GM06990 (cell line): Measurements from ENCODE around the gene MPP3.

Source experiments
- DNase-seq: peaks from one replicate; pipeline ENCODE4 v3.0.0-alpha.2; 2011; ENCODE audit not compliant: insufficient read length; ENCODE audit errors: extremely low read depth
- H3K27me3 ChIP-seq: replicated peaks from 2 replicates; pipeline ENCODE4 v1.6.0; 2011; ENCODE audit warnings: low read length; ENCODE audit not compliant: control insufficient read depth, insufficient read depth
- H3K36me3 ChIP-seq: 2 replicates; pipeline ENCODE4 v1.5.1; 2011; ENCODE audit warnings: low read length; ENCODE audit not compliant: control insufficient read depth, insufficient read depth
- H3K4me3 ChIP-seq: replicated peaks from 2 replicates; pipeline ENCODE4 v1.5.1; 2011; ENCODE audit warnings: low read depth, mild to moderate bottlenecking, control low read depth, low read length
- CTCF ChIP-seq: IDR thresholded peaks from 2 replicates; pipeline ENCODE4 v1.5.1; 2011; ENCODE audit warnings: low read length, control low read depth, mild to moderate bottlenecking, inconsistent platforms; ENCODE audit not compliant: insufficient read depth, poor library complexity, severe bottlenecking

Gene MPP3

DNA sequence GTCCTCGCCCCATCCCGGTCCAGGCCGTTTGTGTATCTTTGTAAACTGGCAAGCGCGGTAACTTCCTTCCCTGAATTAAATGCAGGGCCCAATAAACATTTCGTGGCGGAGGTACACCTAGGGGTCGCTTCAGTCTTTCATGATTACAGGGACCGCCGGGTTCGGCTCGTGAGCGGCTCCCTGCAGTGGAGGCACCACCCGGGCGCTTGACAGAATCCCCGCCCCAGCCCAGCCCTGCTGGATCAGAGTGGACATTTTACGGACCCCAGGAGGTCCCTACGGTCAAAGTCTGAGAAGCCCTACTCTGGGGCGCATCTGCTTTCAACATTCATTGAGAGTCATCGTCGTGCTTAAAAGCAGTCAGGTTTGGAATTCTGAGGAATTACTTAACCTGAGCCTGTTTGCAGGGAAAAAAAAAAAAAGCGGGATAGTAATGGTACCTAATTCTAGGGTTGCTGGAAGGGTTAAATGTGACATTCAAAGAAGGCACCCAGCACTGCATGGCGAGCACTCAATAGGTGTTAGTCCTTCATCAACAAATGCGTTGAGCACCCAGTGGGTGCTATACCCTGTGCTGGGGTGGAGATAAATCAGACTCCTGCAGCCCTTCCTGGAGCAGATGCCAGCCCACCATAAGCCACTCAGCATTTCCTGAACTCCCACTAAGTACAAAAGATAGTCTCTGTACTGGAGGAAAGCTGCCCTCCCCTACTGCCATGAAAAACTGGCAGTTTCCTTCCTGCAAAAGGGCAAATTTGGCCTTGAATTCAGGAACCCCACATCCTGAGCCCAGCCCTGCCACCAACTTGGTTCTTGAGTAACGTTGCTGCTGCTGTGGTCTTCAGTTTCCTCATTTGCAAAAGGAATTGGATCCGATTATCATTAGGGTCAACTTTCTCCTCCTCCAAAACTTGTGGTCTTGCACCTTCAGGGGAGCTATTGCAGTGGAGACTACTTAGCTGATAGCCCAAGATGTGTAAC lies 53.5 kb downstream of the MPP3 start:
- H3K36me3 ChIP-seq, result no peaks in the 10 kb centered on the region
- H3K27me3 ChIP-seq, result peaks cover 2% of the 10 kb centered on the region; the same call in 1 of the 2 replicates
- peak overlapping the region; percentile 82 for H3K4me3 ChIP-seq
- DNase-seq, result no peak
- no peak for TF ChIP-seq CTCF

- TF ChIP-seq CTCF, result no peak
- DNase-seq, result peak; percentile 80
Observed at GRCh38 chr17:43778337-43779144, 54.4 kb downstream of the MPP3 start, which contains the start of gene DUSP3. Gene DUSP3, minus strand, starts transcription at chr17:43778977. Its CDS starts 53 bp downstream, at chr17:43778924.

DNA sequence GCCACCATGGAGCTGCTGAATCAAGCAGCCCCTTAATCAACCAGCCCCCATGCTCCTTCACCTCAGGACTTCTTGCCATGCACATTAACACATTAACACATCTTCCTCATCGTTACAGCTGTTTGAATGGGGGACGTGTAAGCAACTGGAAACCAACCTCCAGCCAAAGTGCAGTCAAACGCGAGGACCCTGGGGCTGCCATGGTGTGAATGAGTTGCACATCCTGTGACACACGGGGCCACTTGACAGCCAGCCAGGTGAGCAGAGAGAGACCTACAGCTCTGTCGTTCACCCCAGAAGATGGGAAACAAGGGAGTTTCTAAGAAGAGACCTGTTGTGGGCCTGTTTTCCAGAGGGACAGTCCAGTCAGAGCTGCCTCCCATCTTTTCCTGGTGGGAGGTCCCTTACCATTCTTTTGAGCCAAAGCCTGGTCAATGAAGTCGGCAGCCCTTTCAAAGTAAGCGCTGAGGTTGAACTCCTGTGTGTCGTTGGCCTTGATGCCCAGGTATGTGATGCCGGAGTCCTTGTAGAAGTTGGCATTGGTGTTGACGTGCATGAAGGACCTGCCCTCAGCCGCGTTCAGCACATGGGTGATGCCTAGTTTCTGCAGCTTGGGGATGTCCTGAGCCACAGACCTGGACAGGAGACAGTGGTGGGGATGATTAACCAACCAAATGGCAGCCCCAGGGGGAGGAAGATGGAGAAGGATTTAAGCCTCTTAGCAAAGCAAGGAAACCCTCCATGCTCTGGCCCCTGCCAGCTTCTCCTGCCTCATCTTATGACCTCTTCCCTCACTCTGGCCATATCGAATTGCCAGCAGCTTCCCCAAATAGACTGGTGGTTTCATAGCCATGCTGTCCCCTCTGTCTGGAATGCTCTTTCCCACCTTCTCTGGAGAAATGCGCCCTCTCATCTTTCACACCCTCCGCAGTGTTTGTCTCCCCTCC lies 58.4 kb downstream of the MPP3 start:
- no peak for TF ChIP-seq CTCF
- peaks cover 2% of the 10 kb centered on the region; the same call in 1 of the 2 replicates for H3K27me3 ChIP-seq
- no peaks in the 10 kb centered on the region; the same call in 1 of the 2 replicates for H3K36me3 ChIP-seq
- DNase-seq, result no peak
- H3K4me3 ChIP-seq, result no peak overlapping the region

More at GRCh38 chr17:43778337-43779144, 54.4 kb downstream of the MPP3 start, which contains the start of gene DUSP3:
- Histone ChIP-seq H3K36me3 (no peaks in the 10 kb centered on the region; the same call in 1 of the 2 replicates), H3K4me3 (peak within 1 kb of the TSS; percentile 82), H3K27me3 (peaks cover 2% of the 10 kb centered on the region; the same call in 1 of the 2 replicates)

DNA sequence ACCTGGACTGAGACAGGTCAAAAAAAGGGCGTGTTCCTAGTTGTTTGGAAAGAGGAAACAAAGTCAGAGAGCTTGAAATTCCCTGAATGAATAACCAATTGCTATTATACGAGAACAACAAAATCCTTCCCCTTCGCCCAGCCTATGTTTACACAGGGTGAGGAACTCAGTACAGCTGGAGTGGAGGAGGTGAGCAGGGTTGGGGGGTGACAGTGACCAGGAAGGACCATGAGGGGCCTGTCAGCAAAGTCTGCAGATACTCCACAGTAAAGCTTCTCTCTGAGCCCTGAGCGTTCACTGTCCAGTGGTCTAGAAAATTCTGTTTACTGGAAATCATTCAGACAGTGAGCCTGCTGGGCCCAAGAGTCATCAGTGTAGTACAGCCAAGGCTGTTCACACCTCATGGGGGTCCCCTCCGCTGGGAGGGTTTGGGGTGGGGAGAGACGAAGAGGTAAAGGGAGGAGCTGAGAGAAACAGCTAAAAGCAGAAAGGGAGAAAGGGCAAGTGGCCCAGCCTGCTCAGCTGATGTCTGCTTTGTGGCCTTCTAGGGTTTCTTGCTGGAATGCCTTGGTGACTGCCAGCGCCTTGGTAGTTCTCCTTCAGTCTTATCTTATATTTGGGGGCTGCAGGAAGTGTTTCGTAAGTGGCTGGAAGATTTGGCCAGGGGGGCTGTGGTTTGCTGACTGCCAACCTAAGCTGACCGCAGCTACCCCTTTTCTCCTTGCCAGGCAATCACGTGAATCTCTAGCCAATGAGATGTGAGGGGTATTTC lies 59.9 kb downstream of the MPP3 start:
- DNase-seq, result no peak
- H3K4me3 ChIP-seq, result no peak overlapping the region
- no peaks in the 10 kb centered on the region for H3K27me3 ChIP-seq
- no peaks in the 10 kb centered on the region; the same call in 1 of the 2 replicates for H3K36me3 ChIP-seq
- no peak for TF ChIP-seq CTCF
